Liver (tissue), 9 donors: ENCODE data around the gene GPR176. TPM values are rescaled to one million over a fixed set of nuclear protein-coding genes. Genes with fewer than 3 reads are reported as not detected.

Source experiments
- DNase-seq: peaks from one replicate; pipeline ENCODE4 v3.0.0-alpha.2; 2017; ENCODE audit warnings: low spot score
- H3K27ac ChIP-seq, 2 donors: one replicate each; pipeline ENCODE4 v1.7.0; 2013; ENCODE audit warnings: inconsistent platforms in 2 of 2, low read length in 2 of 2, control low read depth in 1 of 2, low read depth in 1 of 2, mild to moderate bottlenecking in 1 of 2
- H3K27me3 ChIP-seq, 4 donors: one replicate each; pipeline versions ENCODE4 v1.6.1 to v1.7.0; 2013; ENCODE audit warnings: low read length in 3 of 4, inconsistent platforms in 1 of 4, mild to moderate bottlenecking in 1 of 4, moderate library complexity in 1 of 4; ENCODE audit not compliant: control insufficient read depth in 4 of 4, insufficient read depth in 4 of 4
- H3K36me3 ChIP-seq, 4 donors: one replicate each; pipeline versions ENCODE4 v1.6.1 to v1.7.0; 2013; ENCODE audit warnings: low read length in 3 of 4, mild to moderate bottlenecking in 3 of 4, low read depth in 1 of 4, moderate library complexity in 1 of 4; ENCODE audit not compliant: control insufficient read depth in 4 of 4, insufficient read depth in 3 of 4
- H3K4me1 ChIP-seq, 4 donors: one replicate each; pipeline versions ENCODE4 v1.6.1 to v1.7.0; 2013; ENCODE audit warnings: low read length in 3 of 4, mild to moderate bottlenecking in 3 of 4, moderate library complexity in 1 of 4; ENCODE audit not compliant: control insufficient read depth in 4 of 4, insufficient read depth in 4 of 4
- H3K4me3 ChIP-seq, 3 donors: one replicate each; pipeline versions ENCODE4 v1.6.1 to v1.7.0; 2013; ENCODE audit warnings: low read length in 3 of 3, control low read depth in 1 of 3, low read depth in 1 of 3, mild to moderate bottlenecking in 1 of 3
- H3K9ac ChIP-seq, 2 donors: one replicate each; pipeline ENCODE4 v1.7.0; 2013; ENCODE audit warnings: low read length in 2 of 2, mild to moderate bottlenecking in 2 of 2, moderate library complexity in 2 of 2, control low read depth in 1 of 2, low read depth in 1 of 2
- H3K9me3 ChIP-seq, 4 donors: one replicate each; pipeline versions ENCODE4 v1.6.1 to v1.7.0; 2013; ENCODE audit warnings: low read length in 3 of 4; ENCODE audit not compliant: control insufficient read depth in 4 of 4
- ATF3 ChIP-seq: IDR thresholded peaks from 2 replicates; pipeline ENCODE4 v1.6.1; 2016; ENCODE audit warnings: antibody characterized with exemption
- CTCF ChIP-seq: fragments of 150-350 bp; IDR thresholded peaks from 2 replicates; pipeline ENCODE4 v1.5.1; 2017; ENCODE audit warnings: improper control_type of control experiment, low read depth, low read length; ENCODE audit not compliant: missing input control
- FOXA1 ChIP-seq: IDR thresholded peaks from 2 replicates; pipeline ENCODE4 v1.6.1; 2016; ENCODE audit warnings: antibody characterized with exemption
- FOXA2 ChIP-seq: IDR thresholded peaks from 2 replicates; pipeline ENCODE4 v1.6.1; 2016; ENCODE audit warnings: antibody characterized with exemption
- GABPA ChIP-seq, 2 donors: IDR thresholded peaks in 1 of 2; conservative IDR thresholded peaks in 1 of 2; 2 replicates each; pipeline ENCODE4 v1.6.1; 2016; ENCODE audit warnings: antibody characterized with exemption in 2 of 2, mild to moderate bottlenecking in 1 of 2, moderate library complexity in 1 of 2
- HNF4A ChIP-seq, 2 donors: conservative IDR thresholded peaks; 2 replicates each; pipeline ENCODE4 v1.6.1; 2016; ENCODE audit warnings: antibody characterized with exemption in 2 of 2, mild to moderate bottlenecking in 2 of 2
- HNF4G ChIP-seq: IDR thresholded peaks from 2 replicates; pipeline ENCODE4 v1.6.1; 2016; ENCODE audit warnings: antibody characterized with exemption
- JUND ChIP-seq, 2 donors: IDR thresholded peaks; 2 replicates each; pipeline ENCODE4 v1.6.1; 2016; ENCODE audit warnings: antibody characterized with exemption in 2 of 2
- MAX ChIP-seq: IDR thresholded peaks from 2 replicates; pipeline ENCODE4 v1.6.1; 2016; ENCODE audit warnings: antibody characterized with exemption
- NR2F2 ChIP-seq: IDR thresholded peaks from 2 replicates; pipeline ENCODE4 v1.6.1; 2016; ENCODE audit warnings: antibody characterized with exemption
- RAD21 ChIP-seq, 2 donors: IDR thresholded peaks; 2 replicates each; pipeline ENCODE4 v1.6.1; 2016; ENCODE audit warnings: antibody characterized with exemption in 2 of 2, mild to moderate bottlenecking in 2 of 2
- REST ChIP-seq: IDR thresholded peaks from 2 replicates; pipeline ENCODE4 v1.6.1; 2016; ENCODE audit warnings: antibody characterized with exemption, mild to moderate bottlenecking
- RXRA ChIP-seq, 2 donors: IDR thresholded peaks; 2 replicates each; pipeline ENCODE4 v1.6.1; 2017 to 2018; ENCODE audit warnings: antibody characterized with exemption in 2 of 2, mild to moderate bottlenecking in 1 of 2
- SP1 ChIP-seq: IDR thresholded peaks from 2 replicates; pipeline ENCODE4 v1.6.1; 2018; ENCODE audit warnings: antibody characterized with exemption, mild to moderate bottlenecking
- TAF1 ChIP-seq: conservative IDR thresholded peaks from 2 replicates; pipeline ENCODE4 v1.6.1; 2016; ENCODE audit warnings: antibody characterized with exemption, mild to moderate bottlenecking
- YY1 ChIP-seq: IDR thresholded peaks from 2 replicates; pipeline ENCODE4 v1.6.1; 2016; ENCODE audit warnings: antibody characterized with exemption, mild to moderate bottlenecking
- ZBTB33 ChIP-seq: IDR thresholded peaks from 2 replicates; pipeline ENCODE4 v1.6.1; 2016; ENCODE audit warnings: antibody characterized with exemption
- WGBS: extraction: QIAGEN DNeasy Blood & Tissue Kit; methylation state at CpG from one replicate; pipeline ENCODE4 v1.1.7; 2013; 5-methylcytosine and 5-hydroxymethylcytosine counted together
- polyA plus RNA-seq, 2 donors: library from polyadenylated mRNA; stranded (reverse) in 1 of 2; unstranded in 1 of 2; fragments of 200-250 nt in 1 of 2; fragments of >200 nt in 1 of 2; fragmentation: Nextera tagmentation in 1 of 2; extraction: Ambion mirVana in 1 of 2; gene quantifications; one replicate each; pipeline versions ENCODE4 v1.2.1 to v1.2.3, GENCODE V29; 2013 to 2015
- total RNA-seq, 2 donors: library from RNA; depleted of rRNA; stranded (reverse); fragments of >200 nt; gene quantifications; one replicate each; pipeline ENCODE4 v1.2.3, GENCODE V29; 2014
- donor health status: healthy.
- donor health status: healthy.
- donor health status: healthy.
- donor health status: healthy.
- donor health status: healthy.

Gene GPR176
- total and polyA plus RNA-seq, 4 donors: 0.44 to 1.7 (median 1.4) TPM

- Histone ChIP-seq H3K4me1 (peaks cover 1 to 10% (median 7%) of the 10 kb centered on the region in 4 donors), H3K4me3 (no peak overlapping the region), H3K9ac (no peak overlapping the region), H3K27me3 (no peaks in the 10 kb centered on the region), H3K27ac (no peak overlapping the region), H3K36me3 (no peaks in the 10 kb centered on the region), H3K9me3 (no peaks in the 10 kb centered on the region)
- TF ChIP-seq YY1 (no peak), FOXA1 (no peak), CTCF (no peak), ATF3 (no peak), TAF1 (no peak), GABPA (IDR thresholded peaks at IDR 0.05 in 1 of 2, conservative IDR thresholded peaks at IDR 0.05 in 1 of 2) (no peak), SP1 (no peak), NR2F2 (no peak), HNF4A (conservative IDR thresholded peaks at IDR 0.05) (no peak), HNF4G (no peak), REST (no peak), RAD21 (IDR thresholded peaks at IDR 0.05) (no peak)
- DNase-seq: no peak
- WGBS: 94% methylated on average over 5 of the region's 5 CpGs
These were observed 27.6 kb downstream of the GPR176 start for GRCh38 chr15:39892418-39892817.

GRCh38 chr15:39890621-39891020 is 29.4 kb downstream of the GPR176 start:
- no peak overlapping the region for H3K9ac ChIP-seq
- DNase-seq: no peak
- TF ChIP-seq JUND (IDR thresholded peaks at IDR 0.05) (no peak), HNF4G (no peak), GABPA (IDR thresholded peaks at IDR 0.05 in 1 of 2, conservative IDR thresholded peaks at IDR 0.05 in 1 of 2) (no peak), TAF1 (no peak), YY1 (no peak), RAD21 (IDR thresholded peaks at IDR 0.05) (no peak), ZBTB33 (no peak), HNF4A (conservative IDR thresholded peaks at IDR 0.05) (no peak), CTCF (no peak), FOXA2 (no peak), REST (no peak), SP1 (no peak), NR2F2 (no peak), RXRA (IDR thresholded peaks at IDR 0.05) (no peak), MAX (no peak)

More at GRCh38 chr15:39890621-39891020, 29.4 kb downstream of the GPR176 start:
- Histone ChIP-seq H3K36me3 (no peaks in the 10 kb centered on the region), H3K4me1 (peaks cover 0 to 12% (median 9%) of the 10 kb centered on the region in 4 donors), H3K9me3 (no peaks in the 10 kb centered on the region), H3K27me3 (no peaks in the 10 kb centered on the region), H3K27ac (no peak overlapping the region), H3K4me3 (no peak overlapping the region)
